Measurements from ENCODE around the gene TRIOBP. TPM values are rescaled to one million over a fixed set of nuclear protein-coding genes. Genes with fewer than 3 reads are reported as not detected.
"Not testable (repeated sequence)": the region's sequence is repeated elsewhere in the genome, so short reads cannot be mapped to it uniquely, and the experiment has no call there.

TRIOBP gene
- total RNA-seq, 1 donor from 2014 or later = 75.1 TPM

DNA sequence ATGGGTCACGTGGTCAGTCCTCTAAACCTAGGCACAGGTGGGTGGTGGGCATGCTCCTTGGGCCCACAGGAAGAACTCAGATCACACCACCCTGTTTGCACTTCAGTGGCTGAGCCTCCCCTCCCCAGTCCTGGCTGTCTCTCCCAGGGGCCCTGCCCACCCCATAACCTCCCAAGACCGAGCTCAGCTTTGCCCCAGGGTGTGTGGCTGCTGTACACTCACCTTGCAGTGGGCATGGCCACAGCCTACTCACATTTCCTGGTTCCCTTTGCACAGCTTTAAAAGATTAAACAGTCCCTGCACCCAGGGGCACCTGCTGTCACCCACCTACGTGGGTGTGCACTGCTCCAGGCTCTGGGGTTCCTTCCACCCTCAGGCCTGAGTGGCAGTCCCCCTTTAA is 13.8 kb downstream of the TRIOBP start:
- no peak for DNase-seq (ENCODE audit: low read depth)

GRCh38 chr22:37711490-37711889 is 14.6 kb downstream of the TRIOBP start:
- DNase-seq (ENCODE audit: low read depth) = no peak
- H3K4me3 ChIP-seq (ENCODE audit: low read depth, low read length) = no peak overlapping the region
- no peak for TF ChIP-seq CTCF (conservative IDR thresholded peaks at IDR 0.05; ENCODE audit: low read depth, low read length)

More for the DNA sequence above, 13.8 kb downstream of the TRIOBP start:
- no peak for TF ChIP-seq CTCF (conservative IDR thresholded peaks at IDR 0.05; ENCODE audit: low read depth, low read length)
- H3K4me3 ChIP-seq (ENCODE audit: low read depth, low read length) = no peak overlapping the region

DNA sequence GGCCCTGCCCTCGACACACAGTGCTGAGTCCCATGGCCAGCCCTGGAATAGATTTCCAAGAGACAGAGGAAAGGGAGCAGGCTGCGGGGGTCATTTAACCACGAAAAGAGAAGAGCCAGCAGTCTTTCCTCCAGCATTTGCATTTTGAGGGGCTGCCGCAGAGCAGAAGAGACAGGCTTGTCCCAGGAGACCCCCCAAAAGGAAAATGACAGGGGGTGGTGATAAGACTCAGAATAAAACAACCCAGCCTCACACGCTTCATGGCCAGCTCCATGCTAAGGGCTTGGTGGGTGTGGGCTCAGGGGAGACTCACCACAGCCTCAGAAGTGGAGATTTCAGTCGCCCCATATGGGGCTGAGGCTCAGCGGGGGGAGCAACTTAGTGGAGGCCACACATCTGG is 16.9 kb downstream of the TRIOBP start:
- TF ChIP-seq CTCF (conservative IDR thresholded peaks at IDR 0.05; ENCODE audit: low read depth, low read length) = no peak
- DNase-seq (ENCODE audit: low read depth) = no peak
- H3K4me3 ChIP-seq (ENCODE audit: low read depth, low read length) = no peak overlapping the region

DNA sequence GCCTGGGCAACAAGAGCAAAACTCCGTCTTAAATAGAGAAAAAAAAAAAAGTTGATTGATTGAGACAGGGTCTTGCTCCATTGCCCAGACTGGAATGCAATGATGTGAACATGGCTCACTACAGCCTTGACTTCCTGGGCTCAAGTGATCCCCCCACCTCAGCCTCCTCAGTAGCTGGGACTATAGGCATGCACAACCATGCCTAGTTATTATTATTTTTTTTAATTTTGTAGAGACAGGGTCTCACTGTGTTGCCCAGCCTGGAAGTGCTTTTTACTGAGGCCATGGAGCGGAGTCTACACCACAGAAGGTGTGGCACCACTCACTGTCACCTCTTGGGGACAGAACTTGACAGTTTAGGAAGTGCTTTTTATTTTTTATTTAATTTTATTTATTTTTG is 17.8 kb downstream of the TRIOBP start:
- no peak for DNase-seq (ENCODE audit: low read depth)
- no peak for TF ChIP-seq CTCF (conservative IDR thresholded peaks at IDR 0.05; ENCODE audit: low read depth, low read length)
- H3K4me3 ChIP-seq (ENCODE audit: low read depth, low read length) = no peak overlapping the region

- no peak for TF ChIP-seq CTCF (conservative IDR thresholded peaks at IDR 0.05; ENCODE audit: low read depth, low read length)
- no peak for DNase-seq (ENCODE audit: low read depth)
These were observed 18.9 kb downstream of the TRIOBP start for GRCh38 chr22:37715760-37716159.

GRCh38 chr22:37716708-37717107 is 19.9 kb downstream of the TRIOBP start:
- DNase-seq (ENCODE audit: low read depth) = no peak
- H3K4me3 ChIP-seq (ENCODE audit: low read depth, low read length) = no peak overlapping the region
- no peak for TF ChIP-seq CTCF (conservative IDR thresholded peaks at IDR 0.05; ENCODE audit: low read depth, low read length)

More at GRCh38 chr22:37715760-37716159, 18.9 kb downstream of the TRIOBP start:
- no peak overlapping the region for H3K4me3 ChIP-seq (ENCODE audit: low read depth, low read length)

DNA sequence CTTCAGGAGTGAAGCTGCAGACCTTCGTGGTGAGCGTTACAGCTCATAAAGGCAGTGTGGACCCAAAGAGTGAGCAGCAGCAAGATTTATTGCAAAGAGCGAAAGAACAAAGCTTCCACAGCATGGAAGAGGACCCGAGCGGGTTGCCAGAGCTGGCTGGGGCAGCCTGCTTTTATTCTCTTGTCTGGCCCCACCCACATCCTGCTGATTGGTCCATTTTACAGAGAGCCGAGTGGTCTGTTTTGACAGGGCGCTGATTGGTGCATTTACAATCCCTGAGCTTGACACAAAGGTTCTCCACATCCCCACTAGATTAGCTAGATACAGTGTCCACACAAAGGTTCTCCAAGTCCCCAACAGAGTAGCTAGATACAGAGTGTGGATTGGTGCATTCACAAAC is 20.4 kb downstream of the TRIOBP start:
- not testable (repeated sequence) for DNase-seq (ENCODE audit: low read depth); H3K4me3 ChIP-seq (ENCODE audit: low read depth, low read length)

GRCh38 chr22:37717746-37718305 is 21.0 kb downstream of the TRIOBP start:
- not testable (repeated sequence) for DNase-seq (ENCODE audit: low read depth); H3K4me3 ChIP-seq (ENCODE audit: low read depth, low read length)

Measured in epithelial cell of proximal tubule (primary cell).